Occipital lobe (tissue), 2 donors: ENCODE measurements around the gene DNAJC5G. TPM values are rescaled to one million over a fixed set of nuclear protein-coding genes. Genes with fewer than 3 reads are reported as not detected.
"Not testable (repeated sequence)": the region's sequence is repeated elsewhere in the genome, so short reads cannot be mapped to it uniquely, and the experiment has no call there.

Source experiments
- DNase-seq: peaks from one replicate; lab custom pipeline; 2025; lab: John Stamatoyannopoulos, UW
- total RNA-seq: library from RNA; depleted of rRNA; stranded (reverse); fragments of >200 nt; gene quantifications from one replicate; pipeline ENCODE4 v1.2.3, GENCODE V29; 2014

Gene DNAJC5G
- total RNA-seq, 1 donor from 2014 or later = not detected

DNA sequence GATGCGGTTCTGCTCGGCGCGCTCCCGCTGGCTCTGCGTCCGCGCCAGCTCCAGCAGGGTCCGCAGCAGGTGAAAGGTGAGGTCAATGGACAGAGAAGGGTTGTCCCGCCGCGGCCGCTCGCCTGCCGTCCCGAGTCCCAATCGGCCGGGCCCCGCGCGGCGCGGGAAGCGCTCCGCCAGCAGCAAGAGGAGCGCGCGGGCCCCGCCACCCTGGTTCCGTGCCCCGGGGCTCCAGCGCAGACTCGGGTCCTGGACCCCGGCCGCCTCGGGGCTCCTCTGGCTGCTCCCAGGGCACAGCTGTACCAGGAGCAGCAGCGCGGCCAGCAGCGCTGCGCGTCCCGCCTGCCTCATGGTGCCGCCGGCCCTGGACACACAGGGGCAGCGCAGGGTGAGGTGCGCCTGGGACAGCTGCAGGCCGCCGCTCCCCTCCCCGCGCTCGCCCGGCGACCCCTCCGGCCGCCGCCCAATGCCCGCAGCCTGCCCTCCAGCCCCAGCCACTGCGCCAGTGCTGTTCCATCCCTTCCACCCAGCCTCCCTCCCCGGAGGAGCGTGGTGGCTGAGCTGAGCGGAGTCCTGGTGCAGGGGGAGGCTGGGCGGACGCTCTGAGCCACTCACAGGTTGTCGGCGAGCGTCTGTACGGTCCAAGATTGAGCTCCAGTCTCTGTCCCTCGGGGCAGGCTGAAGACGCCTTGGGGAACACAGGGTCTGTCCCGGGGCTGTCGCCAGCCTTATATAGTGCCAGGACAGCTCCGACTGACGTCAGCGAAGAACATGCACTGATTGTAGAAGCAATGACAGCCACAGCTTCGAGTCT is 32.5 kb downstream of the DNAJC5G start:
- DNase-seq = no peak

DNA sequence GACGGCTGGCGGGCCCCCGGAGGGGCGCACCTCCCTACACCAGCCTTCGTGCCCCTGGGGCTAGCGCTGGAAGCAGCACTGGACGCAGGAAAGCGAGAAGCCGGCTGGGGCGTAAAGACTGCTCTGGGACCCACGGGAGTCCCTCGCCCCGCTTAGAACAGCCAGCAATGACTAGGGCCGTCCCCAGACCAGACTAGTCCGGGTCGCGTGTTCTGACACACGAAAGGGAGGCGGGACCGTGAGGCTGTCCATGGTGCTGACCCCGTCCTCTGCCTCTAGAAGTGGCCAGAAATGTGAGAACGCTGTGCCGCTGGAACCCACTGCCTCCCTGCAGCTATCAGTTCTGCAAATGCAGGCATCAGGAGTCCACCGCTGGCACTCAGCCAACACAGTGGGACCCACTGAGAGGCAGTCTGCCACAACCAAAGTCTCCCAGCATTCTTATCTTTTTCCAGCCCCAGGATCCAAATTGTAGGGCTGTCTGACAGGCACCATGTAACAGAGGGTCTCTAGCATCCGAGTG is 33.2 kb downstream of the DNAJC5G start, which contains the start of gene UCN:
UCN (minus strand) TSS at position 87 of the 523 bp plus-strand sequence. CDS start 550 bp downstream, outside the sequence.
- no peak for DNase-seq

- no peak for DNase-seq
Observed at GRCh38 chr2:27309651-27310050, 34.4 kb downstream of the DNAJC5G start.

DNA sequence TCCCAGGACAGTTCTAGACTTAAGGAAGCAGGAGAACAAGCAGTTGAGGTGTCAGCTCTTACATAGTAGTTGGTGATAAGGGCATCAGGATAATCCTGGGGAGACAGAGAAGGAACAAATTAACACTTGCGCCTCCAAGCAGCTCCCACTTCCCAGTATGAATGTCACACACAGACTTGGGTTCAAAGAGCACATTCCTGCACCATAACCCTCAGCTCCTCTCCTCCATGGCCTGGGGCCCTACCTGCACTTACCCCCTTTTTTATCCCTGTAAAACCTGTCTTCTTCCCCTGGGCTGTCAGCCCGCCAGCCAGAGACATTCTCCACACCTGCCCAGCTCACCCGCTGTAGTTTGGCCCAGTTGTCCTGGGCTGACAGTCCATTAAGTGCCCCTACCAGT is 36.9 kb downstream of the DNAJC5G start:
- DNase-seq = no peak

GRCh38 chr2:27313882-27314645 is 38.8 kb downstream of the DNAJC5G start:
- no peak for DNase-seq

- DNase-seq = no peak
Observed at GRCh38 chr2:27314709-27315108, 39.5 kb downstream of the DNAJC5G start.

- no peak for DNase-seq
Observed at GRCh38 chr2:27315122-27315521, 39.9 kb downstream of the DNAJC5G start.

DNA sequence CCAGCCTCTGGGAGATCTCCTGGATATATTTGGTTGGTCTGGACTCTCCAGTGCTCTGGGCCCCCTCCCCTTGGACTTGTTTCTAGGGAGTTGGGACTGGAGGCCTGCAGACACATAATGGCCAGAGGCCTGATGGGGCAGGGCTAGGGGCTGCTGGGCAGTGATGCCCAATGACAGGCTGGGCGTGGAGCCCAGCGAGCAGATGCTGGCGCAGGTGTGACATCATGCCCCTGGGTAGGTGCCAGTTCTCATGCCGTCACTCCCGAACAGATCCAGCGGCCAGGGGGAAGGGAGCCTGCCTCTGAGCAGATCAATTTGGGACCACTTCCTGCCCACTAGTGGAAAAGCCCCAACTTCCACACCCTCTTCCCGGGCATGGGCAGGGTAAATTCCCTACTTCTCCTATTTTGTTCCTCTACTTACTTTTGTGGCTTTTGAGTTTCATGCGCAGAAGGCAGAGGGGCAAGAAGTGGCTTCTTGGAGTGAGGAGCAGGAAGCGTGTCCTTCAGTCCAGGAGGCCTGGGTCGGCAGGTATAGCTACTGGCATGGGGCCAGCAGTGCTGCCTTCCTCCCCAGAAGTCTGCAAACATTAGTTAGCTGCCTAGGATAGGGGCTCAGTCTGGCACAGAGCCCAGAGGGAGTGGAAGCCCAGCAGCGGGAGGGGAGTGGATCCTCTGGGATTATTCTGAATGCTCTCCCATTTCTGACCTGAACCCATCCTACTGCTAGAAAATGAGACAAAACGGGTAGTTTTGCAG is 41.6 kb downstream of the DNAJC5G start:
- DNase-seq = peak; percentile 18

GRCh38 chr2:27319839-27320238 is 44.6 kb downstream of the DNAJC5G start:
- DNase-seq = not testable (repeated sequence)

DNA sequence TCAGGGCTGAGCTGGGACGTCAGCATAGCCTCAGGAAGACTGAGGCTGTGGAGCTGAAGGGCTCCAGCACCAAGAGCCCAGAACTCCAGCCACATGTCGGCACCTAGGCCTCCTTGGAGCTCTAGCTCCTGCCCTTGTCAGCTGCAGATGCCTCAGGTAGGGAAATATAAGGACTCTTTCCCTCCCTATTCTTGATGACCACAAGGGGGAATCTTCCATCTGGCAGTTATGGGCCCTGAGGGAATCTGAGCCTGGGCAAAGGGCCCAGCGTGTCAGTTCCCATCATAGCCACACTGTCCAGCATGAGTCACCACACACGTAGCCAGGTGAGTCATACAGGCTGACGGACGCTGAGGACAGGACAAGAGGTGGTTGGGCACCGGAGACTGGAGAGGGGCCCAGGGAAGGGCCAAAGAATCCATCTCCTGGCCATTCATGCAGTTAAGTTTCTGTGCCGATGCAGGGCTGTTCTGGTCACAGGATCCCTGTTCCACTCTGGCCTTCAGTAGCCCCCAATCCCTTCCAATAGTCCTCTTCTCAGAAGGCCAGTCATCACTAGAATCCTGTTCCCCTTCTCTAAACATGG is 45.8 kb downstream of the DNAJC5G start:
- no peak for DNase-seq

DNA sequence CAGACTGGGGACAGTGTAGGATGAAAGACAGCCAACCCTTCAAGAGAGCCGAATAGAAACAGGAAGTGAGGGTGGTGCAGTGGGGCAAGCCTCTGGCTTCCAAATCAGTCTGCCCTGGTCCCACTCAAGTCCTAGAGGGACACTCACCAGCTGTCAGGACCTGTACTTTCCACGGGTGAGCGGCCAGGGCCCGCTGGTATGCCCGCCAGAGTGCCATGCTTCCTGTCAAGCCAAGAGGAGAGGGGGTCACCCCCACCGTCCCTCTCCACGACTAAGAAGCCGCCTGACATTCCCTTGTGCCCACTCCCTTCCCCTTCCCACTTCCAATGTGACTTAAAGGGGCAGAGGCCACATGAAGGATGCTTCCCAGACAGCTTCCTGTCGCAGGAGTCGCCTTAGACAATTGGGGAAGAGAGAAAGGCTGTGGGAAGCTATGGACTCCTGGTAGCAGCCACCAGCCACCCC is 47.1 kb downstream of the DNAJC5G start:
- no peak for DNase-seq

GRCh38 chr2:27322766-27323595 is 47.7 kb downstream of the DNAJC5G start, which contains the start of gene MPV17:
TSS of gene MPV17 (minus strand) at chr2:27323097. CDS start at chr2:27322517, 580 bp downstream.
- DNase-seq = peak; percentile 87

- DNase-seq = no peak
Observed at GRCh38 chr2:27323596-27324285, 48.5 kb downstream of the DNAJC5G start.

DNA sequence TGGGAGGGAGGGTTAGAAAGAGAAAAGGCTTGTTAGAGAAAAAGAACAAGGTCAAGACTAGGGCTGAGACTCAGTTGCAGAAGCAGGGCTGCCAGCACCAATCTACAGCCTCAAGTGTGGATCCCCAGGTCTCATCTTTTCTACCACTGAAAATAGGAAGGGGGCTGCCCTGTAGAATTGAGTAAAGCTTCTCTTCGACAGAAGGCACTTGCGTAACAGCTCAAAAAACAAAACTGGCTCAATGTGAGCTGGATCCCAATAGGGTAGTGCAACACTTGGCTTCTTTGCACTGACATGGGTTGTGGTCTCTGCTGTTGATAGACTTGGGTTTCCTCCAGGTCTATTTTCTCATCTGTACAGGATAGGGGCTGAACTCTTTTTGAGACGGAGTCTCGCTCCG is 49.5 kb downstream of the DNAJC5G start:
- DNase-seq = no peak

Other genes starting within 250 kb of the DNAJC5G start
- gene TMEM214, start 242.5 kb upstream of the DNAJC5G start, total RNA-seq = 7.8 TPM
- gene AGBL5, start 223.8 kb upstream of the DNAJC5G start, total RNA-seq = 17.5 TPM
- 132 TPM for gene OST4, start 203.8 kb upstream of the DNAJC5G start, total RNA-seq
- 4.5 TPM for gene EMILIN1, start 196.8 kb upstream of the DNAJC5G start, total RNA-seq
- 6.2 TPM for gene KHK, start 188.7 kb upstream of the DNAJC5G start, total RNA-seq
- 17.3 TPM for gene CGREF1, start 156.3 kb upstream of the DNAJC5G start, total RNA-seq
- 0.31 TPM for gene ABHD1, start 151.6 kb upstream of the DNAJC5G start, total RNA-seq
- gene PREB, start 140.8 kb upstream of the DNAJC5G start, total RNA-seq = 19.0 TPM
- not detected for gene PRR30, start 136.0 kb upstream of the DNAJC5G start, total RNA-seq
- not detected for gene TCF23, start 126.4 kb upstream of the DNAJC5G start, total RNA-seq
- 43.7 TPM for gene ATRAID, start 63.4 kb upstream of the DNAJC5G start, total RNA-seq
- gene SLC5A6, start 63.2 kb upstream of the DNAJC5G start, total RNA-seq = 15.6 TPM
- gene CAD, start 58.1 kb upstream of the DNAJC5G start, total RNA-seq = 16.2 TPM
- gene SLC30A3, start 12.4 kb upstream of the DNAJC5G start, total RNA-seq = 0.47 TPM
- not detected for gene TRIM54, start 7.0 kb downstream of the DNAJC5G start, total RNA-seq
- 1.1 TPM for gene UCN, start 33.0 kb downstream of the DNAJC5G start, total RNA-seq
- 36.8 TPM for gene MPV17, start 47.7 kb downstream of the DNAJC5G start, total RNA-seq
- 28.2 TPM for gene GTF3C2, start 81.3 kb downstream of the DNAJC5G start, total RNA-seq
- gene EIF2B4, start 94.9 kb downstream of the DNAJC5G start, total RNA-seq = 19.2 TPM
- gene SNX17, start 95.2 kb downstream of the DNAJC5G start, total RNA-seq = 51.5 TPM
- gene ZNF513, start 105.3 kb downstream of the DNAJC5G start, total RNA-seq = 12.0 TPM
- 58.0 TPM for gene PPM1G, start 134.2 kb downstream of the DNAJC5G start, total RNA-seq
- 58.8 TPM for gene NRBP1, start 153.2 kb downstream of the DNAJC5G start, total RNA-seq
- not detected for gene KRTCAP3, start 166.9 kb downstream of the DNAJC5G start, total RNA-seq
- 28.5 TPM for gene IFT172, start 214.3 kb downstream of the DNAJC5G start, total RNA-seq
- 41.3 TPM for gene FNDC4, start 219.8 kb downstream of the DNAJC5G start, total RNA-seq
- gene GCKR, start 221.4 kb downstream of the DNAJC5G start, total RNA-seq = 0.16 TPM